Suprapubic skin (tissue), 4 donors: ENCODE results near the gene PRKACA. TPM values are rescaled to one million over a fixed set of nuclear protein-coding genes. Genes with fewer than 3 reads are reported as not detected.

ENCODE experiments used
- DNase-seq, 2 donors: peaks; one replicate each; pipeline ENCODE4 v3.0.0-alpha.2; 2019; ENCODE audit warnings: low spot score in 2 of 2
- H3K27ac ChIP-seq: fragments of 200-600 bp; sonication (generic); one replicate; pipeline ENCODE4 v1.5.1; 2019
- H3K27me3 ChIP-seq: fragments of 200-600 bp; sonication (generic); one replicate; pipeline ENCODE4 v1.5.1; 2019
- H3K36me3 ChIP-seq: fragments of 200-600 bp; sonication (generic); one replicate; pipeline ENCODE4 v1.5.1; 2019
- H3K4me1 ChIP-seq: fragments of 200-600 bp; sonication (generic); one replicate; pipeline ENCODE4 v1.5.1; 2019
- H3K4me3 ChIP-seq: fragments of 200-600 bp; sonication (generic); one replicate; pipeline ENCODE4 v1.5.1; 2019; ENCODE audit warnings: mild to moderate bottlenecking
- H3K9me3 ChIP-seq: fragments of 200-600 bp; sonication (generic); one replicate; pipeline ENCODE4 v1.5.1; 2019
- EP300 ChIP-seq: sonication (generic); formaldehyde crosslinking; IDR thresholded peaks from one replicate; pipeline ENCODE4 v1.6.1; 2017; ENCODE audit warnings: antibody characterized with exemption
- POLR2A ChIP-seq, 2 donors: fragments of 450-650 bp; IDR thresholded peaks; one replicate each; pipeline ENCODE4 v1.6.1; 2017; ENCODE audit warnings: antibody characterized with exemption in 2 of 2, mild to moderate bottlenecking in 2 of 2, moderate library complexity in 2 of 2
- POLR2AphosphoS5 ChIP-seq, 3 donors: sonication (generic); formaldehyde crosslinking; IDR thresholded peaks; one replicate each; pipeline ENCODE4 v1.6.1; 2017; ENCODE audit warnings: antibody characterized with exemption in 3 of 3
- WGBS: methylation state at CpG from one replicate; pipeline ENCODE4 v1.1.5; 2018; 5-methylcytosine and 5-hydroxymethylcytosine counted together
- total RNA-seq, 4 donors: library from RNA; depleted of rRNA; stranded (reverse); fragments of >200 nt; gene quantifications; one replicate each; pipeline ENCODE4 v1.1.0, GENCODE V29; 2016
- TF ChIP-seq, protein P1 (sequence below), 2 donors: fragments of 200-600 bp in 1 of 2; fragments of 450-650 bp in 1 of 2; sonication (generic) in 1 of 2; IDR thresholded peaks; one replicate each; pipeline ENCODE4 v1.5.1; 2016 to 2019; ENCODE audit warnings: antibody characterized with exemption in 2 of 2, mild to moderate bottlenecking in 1 of 2, moderate library complexity in 1 of 2

The PRKACA gene
- total RNA-seq, 4 donors from 2014 or later = 22.1 to 42.6 (median 31.2) TPM

DNA sequence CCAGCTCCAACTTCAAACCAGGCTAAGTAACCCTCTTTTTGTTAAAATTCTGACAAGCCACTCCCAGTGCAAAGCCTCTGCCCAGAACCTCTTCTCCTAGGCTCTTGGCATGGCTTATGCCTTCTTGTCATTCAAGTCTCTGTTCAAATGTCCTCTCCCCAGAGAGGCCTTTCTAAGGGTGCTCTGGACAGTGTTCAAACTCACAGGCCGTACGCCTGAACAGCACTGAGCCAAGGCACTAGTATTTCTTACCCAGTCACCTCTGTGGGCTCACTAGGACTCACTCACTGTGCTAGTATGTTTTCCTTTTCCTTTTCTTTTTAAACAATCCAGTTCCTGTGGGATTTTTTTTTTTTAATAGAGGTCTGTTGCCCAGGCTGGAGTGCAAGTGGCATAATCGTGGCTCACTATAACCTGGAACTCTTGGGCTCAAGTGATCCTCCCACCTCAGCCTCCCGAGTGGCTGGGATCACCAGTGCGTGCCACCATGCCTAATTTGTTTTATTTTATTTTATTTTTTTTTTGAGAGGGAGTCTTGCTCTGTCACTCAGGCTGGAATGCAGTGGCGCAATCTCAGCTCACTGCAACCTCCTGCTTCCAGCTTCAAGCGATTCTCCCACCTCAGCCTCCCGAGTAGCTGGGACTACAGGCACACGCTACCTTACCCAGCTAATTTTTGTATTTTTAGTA, 21.2 kb upstream of the PRKACA start:
- 83% methylated on average over 9 of the region's 9 CpGs for WGBS
- no peaks in the 10 kb centered on the region for H3K27me3 ChIP-seq
- H3K4me3 ChIP-seq = no peak overlapping the region
- no peaks in the 10 kb centered on the region for H3K9me3 ChIP-seq
- no peaks in the 10 kb centered on the region for H3K36me3 ChIP-seq
- no peak for DNase-seq
- no peak overlapping the region for H3K27ac ChIP-seq
- peaks cover 29% of the 10 kb centered on the region for H3K4me1 ChIP-seq
- TF ChIP-seq POLR2AphosphoS5 (IDR thresholded peaks at IDR 0.05) (no peak), POLR2A (IDR thresholded peaks at IDR 0.05) (no peak), EP300 (no peak)
- TF ChIP-seq, protein P1, sequence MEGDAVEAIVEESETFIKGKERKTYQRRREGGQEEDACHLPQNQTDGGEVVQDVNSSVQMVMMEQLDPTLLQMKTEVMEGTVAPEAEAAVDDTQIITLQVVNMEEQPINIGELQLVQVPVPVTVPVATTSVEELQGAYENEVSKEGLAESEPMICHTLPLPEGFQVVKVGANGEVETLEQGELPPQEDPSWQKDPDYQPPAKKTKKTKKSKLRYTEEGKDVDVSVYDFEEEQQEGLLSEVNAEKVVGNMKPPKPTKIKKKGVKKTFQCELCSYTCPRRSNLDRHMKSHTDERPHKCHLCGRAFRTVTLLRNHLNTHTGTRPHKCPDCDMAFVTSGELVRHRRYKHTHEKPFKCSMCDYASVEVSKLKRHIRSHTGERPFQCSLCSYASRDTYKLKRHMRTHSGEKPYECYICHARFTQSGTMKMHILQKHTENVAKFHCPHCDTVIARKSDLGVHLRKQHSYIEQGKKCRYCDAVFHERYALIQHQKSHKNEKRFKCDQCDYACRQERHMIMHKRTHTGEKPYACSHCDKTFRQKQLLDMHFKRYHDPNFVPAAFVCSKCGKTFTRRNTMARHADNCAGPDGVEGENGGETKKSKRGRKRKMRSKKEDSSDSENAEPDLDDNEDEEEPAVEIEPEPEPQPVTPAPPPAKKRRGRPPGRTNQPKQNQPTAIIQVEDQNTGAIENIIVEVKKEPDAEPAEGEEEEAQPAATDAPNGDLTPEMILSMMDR (IDR thresholded peaks at IDR 0.05) = no peak

DNA sequence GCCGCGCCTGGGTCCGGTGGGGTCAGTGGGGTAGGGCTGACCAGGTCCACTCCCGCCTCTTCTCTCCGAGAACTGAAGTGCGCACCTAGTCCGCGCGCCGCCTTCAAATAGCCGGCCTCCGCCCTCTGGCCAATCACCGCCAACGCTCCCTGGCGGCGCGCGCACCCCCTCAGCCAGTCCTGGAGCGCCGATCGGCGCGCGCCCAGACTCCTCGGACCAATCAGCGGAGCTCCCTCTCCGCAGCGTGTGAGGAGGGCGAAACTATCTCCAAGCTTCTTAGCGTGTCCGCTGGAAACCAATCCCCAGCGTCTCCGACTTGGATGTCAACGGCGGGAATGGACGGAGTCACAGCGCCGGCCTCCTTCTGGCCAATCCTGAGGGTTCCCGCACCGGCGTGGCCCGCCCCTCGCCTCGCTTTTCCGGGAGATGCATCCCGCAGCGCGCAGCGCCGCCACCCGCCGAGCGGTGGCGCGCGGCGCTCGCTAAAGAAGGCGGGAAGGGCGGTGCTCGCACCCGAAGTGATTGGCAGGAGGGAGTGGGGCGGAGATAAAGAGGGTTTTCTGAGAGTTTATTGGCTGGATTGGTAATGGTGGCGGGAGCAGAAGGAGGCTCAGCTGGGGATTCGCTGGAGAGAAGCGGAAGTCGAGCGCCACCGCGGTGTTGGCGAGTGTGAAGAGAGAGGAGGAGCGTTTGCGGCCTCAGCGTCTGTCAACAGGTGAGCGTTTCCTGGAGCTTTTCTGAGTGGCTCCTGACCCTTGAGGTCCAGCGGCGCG, 19.1 kb upstream of the PRKACA start, which contains the start of gene ASF1B:
TSS of gene ASF1B (minus strand) at position 81 of the 773 bp plus-strand sequence. CDS start 133 bp downstream, outside the sequence.
- peak in 2 of 3 donors; percentile 2 to 88 for TF ChIP-seq POLR2AphosphoS5 (IDR thresholded peaks at IDR 0.05)
- TF ChIP-seq, protein P1 (IDR thresholded peaks at IDR 0.05) = peak; percentile 68 to 93
- no peak for TF ChIP-seq EP300
- TF ChIP-seq POLR2A (IDR thresholded peaks at IDR 0.05) = peak in 1 of 2 donors; percentile 9
- WGBS = 0% methylated on average over 50 of the region's 78 CpGs
- no peaks in the 10 kb centered on the region for H3K27me3 ChIP-seq
- peak; percentile 99 for DNase-seq
- peaks cover 29% of the 10 kb centered on the region for H3K4me1 ChIP-seq
- H3K4me3 ChIP-seq = peak within 1 kb of the TSS; percentile 83
- peak within 1 kb of the TSS; percentile 91 for H3K27ac ChIP-seq
- no peaks in the 10 kb centered on the region for H3K36me3 ChIP-seq
- no peaks in the 10 kb centered on the region for H3K9me3 ChIP-seq

DNA sequence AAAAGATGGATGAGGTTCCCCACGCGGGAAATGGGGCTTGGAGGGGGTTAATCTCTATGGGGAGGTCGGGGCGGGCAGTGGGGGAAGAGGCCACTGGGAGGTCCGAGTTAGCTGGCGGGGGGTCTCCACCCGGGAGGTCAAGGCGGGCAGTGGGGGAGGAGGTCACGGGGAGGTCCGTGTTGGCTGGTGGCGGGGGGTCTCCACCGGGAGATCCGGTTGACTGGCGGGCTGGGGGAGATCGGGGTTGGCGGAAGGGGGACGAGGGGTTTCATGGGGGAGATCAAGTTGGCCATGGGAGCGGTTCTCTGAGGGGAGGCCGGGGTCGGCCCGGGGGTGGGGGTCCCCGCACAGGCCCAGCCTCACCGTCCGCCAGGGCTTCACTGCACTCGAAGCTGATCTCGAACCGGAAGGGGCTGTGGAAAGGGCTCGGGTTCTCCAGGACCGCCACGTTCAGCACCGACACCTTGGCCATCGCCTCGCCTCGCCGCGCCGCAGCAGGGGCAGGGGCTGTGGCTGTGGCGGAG, 18.5 kb upstream of the PRKACA start:
- Histone ChIP-seq H3K4me1 (peaks cover 29% of the 10 kb centered on the region), H3K27me3 (no peaks in the 10 kb centered on the region), H3K4me3 (peak overlapping the region; percentile 58), H3K9me3 (no peaks in the 10 kb centered on the region), H3K36me3 (no peaks in the 10 kb centered on the region), H3K27ac (no peak overlapping the region)
- under 1% methylated on average over 14 of the region's 38 CpGs for WGBS
- DNase-seq = no peak
- TF ChIP-seq POLR2A (IDR thresholded peaks at IDR 0.05) (no peak), EP300 (no peak), POLR2AphosphoS5 (IDR thresholded peaks at IDR 0.05) (no peak)
- TF ChIP-seq, protein P1 (IDR thresholded peaks at IDR 0.05) = no peak

DNA sequence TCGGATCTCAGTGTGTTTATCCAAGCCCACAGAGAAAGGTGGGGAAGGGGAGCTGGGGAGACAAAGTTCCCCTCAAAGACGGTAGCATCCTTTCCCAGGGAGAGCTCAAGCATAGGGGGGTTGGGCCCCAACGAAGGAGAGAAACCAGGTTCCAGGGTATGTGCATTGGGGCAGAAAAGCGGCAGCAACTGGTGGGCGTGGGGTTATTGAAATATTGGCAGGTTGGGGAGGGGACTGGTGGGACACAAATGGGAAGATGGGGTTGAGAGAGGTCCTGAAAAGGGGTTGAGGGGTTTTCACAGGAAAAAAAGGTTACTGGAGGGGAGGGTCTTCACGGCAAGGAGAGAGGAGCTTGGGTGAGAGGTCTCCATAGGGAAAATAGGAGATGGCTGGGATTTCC, 17.8 kb upstream of the PRKACA start:
- WGBS = 43% methylated on average over 6 of the region's 6 CpGs
- H3K4me1 ChIP-seq = peaks cover 29% of the 10 kb centered on the region
- no peak for DNase-seq
- no peaks in the 10 kb centered on the region for H3K27me3 ChIP-seq
- H3K36me3 ChIP-seq = no peaks in the 10 kb centered on the region
- TF ChIP-seq, protein P1 (IDR thresholded peaks at IDR 0.05) = no peak
- TF ChIP-seq POLR2AphosphoS5 (IDR thresholded peaks at IDR 0.05) (no peak), POLR2A (IDR thresholded peaks at IDR 0.05) (no peak), EP300 (no peak)
- no peak overlapping the region for H3K27ac ChIP-seq
- no peaks in the 10 kb centered on the region for H3K9me3 ChIP-seq
- H3K4me3 ChIP-seq = no peak overlapping the region
